B cell (primary cell): ENCODE measurements around the gene AKR7A3.

ENCODE experiments used
- EZH2 ChIP-seq: IDR thresholded peaks from 2 replicates; pipeline ENCODE4 v1.6.1; 2012; ENCODE audit warnings: borderline replicate concordance, low read depth, mild to moderate bottlenecking, moderate library complexity, low read length; ENCODE audit not compliant: insufficient read depth, poor library complexity, severe bottlenecking
- TF ChIP-seq, protein P1 (sequence below): fragments of 200-600 bp; IDR thresholded peaks from one replicate; pipeline ENCODE4 v1.8.0; 2022; ENCODE audit warnings: antibody characterized with exemption, mild to moderate bottlenecking

DNA sequence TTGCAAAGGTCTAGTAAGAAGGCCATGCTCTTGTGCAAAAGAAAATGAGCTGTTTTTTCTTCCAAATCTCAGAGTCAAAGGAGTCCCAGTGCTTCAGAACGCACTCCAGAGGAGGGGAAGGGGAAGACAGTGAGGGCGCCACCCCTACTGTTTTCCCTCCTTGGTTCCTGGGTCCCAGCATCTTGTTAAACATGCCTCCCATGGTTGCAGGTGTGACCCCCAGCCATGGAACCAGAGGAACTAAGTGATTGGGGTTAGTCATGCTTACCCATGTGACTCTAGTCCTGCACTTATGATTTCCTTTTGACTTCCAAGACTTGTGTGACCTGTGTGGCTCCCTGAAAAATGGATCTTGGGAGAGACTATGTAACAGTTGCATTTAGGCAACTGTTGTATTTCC, 6.1 kb upstream of the AKR7A3 start:
- TF ChIP-seq, protein P1, sequence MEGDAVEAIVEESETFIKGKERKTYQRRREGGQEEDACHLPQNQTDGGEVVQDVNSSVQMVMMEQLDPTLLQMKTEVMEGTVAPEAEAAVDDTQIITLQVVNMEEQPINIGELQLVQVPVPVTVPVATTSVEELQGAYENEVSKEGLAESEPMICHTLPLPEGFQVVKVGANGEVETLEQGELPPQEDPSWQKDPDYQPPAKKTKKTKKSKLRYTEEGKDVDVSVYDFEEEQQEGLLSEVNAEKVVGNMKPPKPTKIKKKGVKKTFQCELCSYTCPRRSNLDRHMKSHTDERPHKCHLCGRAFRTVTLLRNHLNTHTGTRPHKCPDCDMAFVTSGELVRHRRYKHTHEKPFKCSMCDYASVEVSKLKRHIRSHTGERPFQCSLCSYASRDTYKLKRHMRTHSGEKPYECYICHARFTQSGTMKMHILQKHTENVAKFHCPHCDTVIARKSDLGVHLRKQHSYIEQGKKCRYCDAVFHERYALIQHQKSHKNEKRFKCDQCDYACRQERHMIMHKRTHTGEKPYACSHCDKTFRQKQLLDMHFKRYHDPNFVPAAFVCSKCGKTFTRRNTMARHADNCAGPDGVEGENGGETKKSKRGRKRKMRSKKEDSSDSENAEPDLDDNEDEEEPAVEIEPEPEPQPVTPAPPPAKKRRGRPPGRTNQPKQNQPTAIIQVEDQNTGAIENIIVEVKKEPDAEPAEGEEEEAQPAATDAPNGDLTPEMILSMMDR: no peak
- no peak for TF ChIP-seq EZH2
